Esophagus muscularis mucosa (tissue), 4 donors: ENCODE results near the gene UBAC1. TPM values are rescaled to one million over a fixed set of nuclear protein-coding genes. Genes with fewer than 3 reads are reported as not detected.

Experiments
- DNase-seq: peaks from one replicate; pipeline ENCODE4 v3.0.0-alpha.2; 2017; ENCODE audit errors: extremely low spot score
- H3K27ac ChIP-seq, 4 donors: fragments of 200-600 bp; sonication (generic); replicated peaks in 1 of 4; 1 replicate in 3 of 4; 2 replicates in 1 of 4; pipeline ENCODE4 v1.5.1; 2016 to 2019; ENCODE audit warnings: mild to moderate bottlenecking in 1 of 4
- H3K27me3 ChIP-seq, 4 donors: fragments of 200-600 bp; sonication (generic); one replicate each; pipeline versions ENCODE4 v1.5.1 to v1.6.0; 2016 to 2019
- H3K36me3 ChIP-seq, 4 donors: fragments of 200-600 bp; sonication (generic); one replicate each; pipeline ENCODE4 v1.5.1; 2016 to 2019
- H3K4me1 ChIP-seq, 4 donors: fragments of 200-600 bp; sonication (generic); one replicate each; pipeline ENCODE4 v1.5.1; 2016 to 2019
- H3K4me3 ChIP-seq, 4 donors: fragments of 200-600 bp; sonication (generic); 1 replicate in 2 of 4; 2 replicates in 2 of 4; pipeline ENCODE4 v1.5.1; 2016 to 2019; ENCODE audit warnings: mild to moderate bottlenecking in 4 of 4, moderate library complexity in 1 of 4
- H3K9me3 ChIP-seq, 4 donors: fragments of 200-600 bp; sonication (generic); 1 replicate in 3 of 4; 2 replicates in 1 of 4; pipeline ENCODE4 v1.5.1; 2016 to 2019
- EP300 ChIP-seq: sonication (generic); formaldehyde crosslinking; IDR thresholded peaks from one replicate; pipeline ENCODE4 v1.6.1; 2017; ENCODE audit warnings: antibody characterized with exemption
- POLR2A ChIP-seq: fragments of 450-650 bp; IDR thresholded peaks from one replicate; pipeline ENCODE4 v1.6.1; 2017; ENCODE audit warnings: antibody characterized with exemption, moderate library complexity, mild to moderate bottlenecking, low read depth
- POLR2AphosphoS5 ChIP-seq, 2 donors: sonication (generic); formaldehyde crosslinking; IDR thresholded peaks; one replicate each; pipeline ENCODE4 v1.6.1; 2017; ENCODE audit warnings: antibody characterized with exemption in 2 of 2
- WGBS: methylation state at CpG from one replicate; pipeline ENCODE4 v1.1.5; 2018; 5-methylcytosine and 5-hydroxymethylcytosine counted together
- intact Hi-C: fragments of 100-400 bp; cut with DNase I; formaldehyde crosslinking; loops from one replicate; pipeline ENCODE4 v1.15.1; 2023
- total RNA-seq, 4 donors: library from RNA; depleted of rRNA; stranded (reverse); fragments of >200 nt; gene quantifications; one replicate each; pipeline versions ENCODE4 v1.1.0 to v1.2.1, GENCODE V29; 2016
- TF ChIP-seq, protein P1 (sequence below), 3 experiments: fragments of 200-600 bp in 2 of 3; fragments of 450-650 bp in 1 of 3; sonication (generic) in 2 of 3; IDR thresholded peaks; one replicate each; pipeline ENCODE4 v1.5.1; 2017 to 2019; ENCODE audit warnings: antibody characterized with exemption in 3 of 3, mild to moderate bottlenecking in 2 of 3, moderate library complexity in 1 of 3

The UBAC1 gene
- total RNA-seq, 4 donors from 2014 or later: 61.6 to 77.2 (median 67.3) TPM

DNA sequence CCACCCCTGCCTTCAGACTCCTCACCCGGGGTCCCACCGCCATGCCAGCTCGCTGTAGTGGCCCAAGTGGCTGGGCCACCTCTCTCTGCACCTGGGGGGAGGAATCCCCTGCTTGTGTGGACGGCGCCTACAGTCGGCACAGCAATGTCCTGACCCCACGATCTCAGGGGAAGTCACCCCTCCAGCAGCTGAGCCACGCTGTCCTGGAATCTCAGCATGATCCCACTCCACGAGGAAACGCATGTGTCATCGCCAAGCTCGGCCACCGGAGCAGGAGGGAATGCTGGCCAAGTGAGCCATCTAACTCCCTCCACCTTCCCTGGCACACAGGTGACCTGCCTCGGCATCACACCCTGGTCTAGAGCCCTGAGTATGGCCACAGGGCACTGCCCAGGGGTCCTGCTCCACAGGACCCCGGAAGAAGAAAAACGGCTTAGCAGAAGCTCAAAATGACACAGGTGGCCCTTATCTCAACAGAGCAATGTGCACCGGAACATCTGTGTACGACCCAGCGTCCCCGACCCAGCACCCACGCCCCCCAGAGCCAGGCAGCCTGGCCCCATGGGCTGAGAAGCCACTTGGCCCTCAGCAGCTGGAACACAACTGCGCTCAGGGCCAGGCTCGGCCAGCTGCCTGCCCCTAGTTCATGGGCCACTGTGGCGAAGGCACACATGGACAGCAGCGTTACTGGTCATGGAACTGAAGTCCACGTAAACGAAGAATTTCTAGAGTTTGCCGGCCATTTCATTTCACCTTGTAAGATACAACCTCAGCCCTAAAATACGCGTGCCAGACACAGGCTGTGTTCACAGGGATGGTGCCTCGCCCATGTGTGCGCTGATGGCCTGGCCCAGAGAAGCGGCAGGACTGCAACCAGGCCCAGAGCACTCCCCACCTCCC is 30.5 kb downstream of the UBAC1 start:
- 91% methylated on average over 16 of the region's 33 CpGs for WGBS
- no peak overlapping the region for H3K27ac ChIP-seq
- H3K27me3 ChIP-seq: no peaks in the 10 kb centered on the region
- H3K4me1 ChIP-seq: peaks cover 0 to 6% (median 5%) of the 10 kb centered on the region in 4 donors
- no peak for DNase-seq
- intact Hi-C loops: no loop called here
- TF ChIP-seq POLR2A: no peak
- no peak for TF ChIP-seq EP300
- TF ChIP-seq POLR2AphosphoS5 (IDR thresholded peaks at IDR 0.05): no peak
- TF ChIP-seq, protein P1, sequence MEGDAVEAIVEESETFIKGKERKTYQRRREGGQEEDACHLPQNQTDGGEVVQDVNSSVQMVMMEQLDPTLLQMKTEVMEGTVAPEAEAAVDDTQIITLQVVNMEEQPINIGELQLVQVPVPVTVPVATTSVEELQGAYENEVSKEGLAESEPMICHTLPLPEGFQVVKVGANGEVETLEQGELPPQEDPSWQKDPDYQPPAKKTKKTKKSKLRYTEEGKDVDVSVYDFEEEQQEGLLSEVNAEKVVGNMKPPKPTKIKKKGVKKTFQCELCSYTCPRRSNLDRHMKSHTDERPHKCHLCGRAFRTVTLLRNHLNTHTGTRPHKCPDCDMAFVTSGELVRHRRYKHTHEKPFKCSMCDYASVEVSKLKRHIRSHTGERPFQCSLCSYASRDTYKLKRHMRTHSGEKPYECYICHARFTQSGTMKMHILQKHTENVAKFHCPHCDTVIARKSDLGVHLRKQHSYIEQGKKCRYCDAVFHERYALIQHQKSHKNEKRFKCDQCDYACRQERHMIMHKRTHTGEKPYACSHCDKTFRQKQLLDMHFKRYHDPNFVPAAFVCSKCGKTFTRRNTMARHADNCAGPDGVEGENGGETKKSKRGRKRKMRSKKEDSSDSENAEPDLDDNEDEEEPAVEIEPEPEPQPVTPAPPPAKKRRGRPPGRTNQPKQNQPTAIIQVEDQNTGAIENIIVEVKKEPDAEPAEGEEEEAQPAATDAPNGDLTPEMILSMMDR (IDR thresholded peaks at IDR 0.05): no peak
- peaks cover 26 to 88% (median 77%) of the 10 kb centered on the region in 4 donors for H3K36me3 ChIP-seq
- no peaks in the 10 kb centered on the region for H3K9me3 ChIP-seq
- H3K4me3 ChIP-seq: no peak overlapping the region

DNA sequence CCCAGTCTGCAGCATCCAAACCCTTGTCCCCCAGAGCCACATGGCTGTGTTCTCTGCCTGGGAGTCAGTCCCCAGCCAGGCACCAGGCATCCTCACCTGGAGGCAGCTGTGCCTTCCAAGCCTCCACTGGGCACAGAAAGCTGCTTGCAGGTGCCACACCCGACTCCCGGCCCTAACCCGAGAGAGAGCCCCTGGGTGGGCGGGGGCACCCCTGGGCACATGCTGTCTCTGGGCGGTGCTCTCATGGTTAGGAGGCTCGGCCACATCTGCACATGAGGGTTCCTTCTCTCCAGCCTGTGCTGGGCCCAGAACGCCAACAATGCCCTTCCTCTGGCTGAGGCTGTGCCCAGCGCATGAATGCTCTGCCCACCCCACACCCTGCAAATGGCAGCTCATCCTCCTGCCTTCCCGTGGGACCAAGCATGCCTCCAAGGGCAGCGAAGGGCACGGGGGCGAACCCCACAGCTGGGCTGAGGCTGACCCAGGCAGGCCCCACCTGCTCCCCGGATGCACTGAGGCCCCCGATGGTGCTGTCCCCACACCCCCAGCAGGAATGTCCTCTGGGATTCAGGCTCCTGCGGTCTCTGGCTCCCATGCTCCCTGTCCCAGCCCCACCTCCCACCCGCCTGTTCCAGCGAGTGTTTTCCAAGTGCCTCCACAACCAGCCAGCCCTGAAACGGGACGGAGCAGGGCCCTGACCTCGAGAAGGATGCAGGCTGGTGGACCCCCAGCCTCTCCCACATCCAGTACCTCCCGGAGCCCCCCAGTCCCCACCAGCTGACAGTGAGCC is 31.3 kb downstream of the UBAC1 start:
- Histone ChIP-seq H3K4me3 (no peak overlapping the region), H3K27ac (no peak overlapping the region), H3K4me1 (peaks cover 0 to 6% (median 5%) of the 10 kb centered on the region in 4 donors), H3K9me3 (no peaks in the 10 kb centered on the region), H3K36me3 (peaks cover 18 to 88% (median 75%) of the 10 kb centered on the region in 4 donors), H3K27me3 (no peaks in the 10 kb centered on the region)
- no peak for DNase-seq
- 99% methylated on average over 9 of the region's 21 CpGs for WGBS
- TF ChIP-seq, protein P1 (IDR thresholded peaks at IDR 0.05): no peak
- TF ChIP-seq POLR2AphosphoS5 (IDR thresholded peaks at IDR 0.05): no peak
- no peak for TF ChIP-seq EP300
- no peak for TF ChIP-seq POLR2A
- intact Hi-C loops: no loop called here

DNA sequence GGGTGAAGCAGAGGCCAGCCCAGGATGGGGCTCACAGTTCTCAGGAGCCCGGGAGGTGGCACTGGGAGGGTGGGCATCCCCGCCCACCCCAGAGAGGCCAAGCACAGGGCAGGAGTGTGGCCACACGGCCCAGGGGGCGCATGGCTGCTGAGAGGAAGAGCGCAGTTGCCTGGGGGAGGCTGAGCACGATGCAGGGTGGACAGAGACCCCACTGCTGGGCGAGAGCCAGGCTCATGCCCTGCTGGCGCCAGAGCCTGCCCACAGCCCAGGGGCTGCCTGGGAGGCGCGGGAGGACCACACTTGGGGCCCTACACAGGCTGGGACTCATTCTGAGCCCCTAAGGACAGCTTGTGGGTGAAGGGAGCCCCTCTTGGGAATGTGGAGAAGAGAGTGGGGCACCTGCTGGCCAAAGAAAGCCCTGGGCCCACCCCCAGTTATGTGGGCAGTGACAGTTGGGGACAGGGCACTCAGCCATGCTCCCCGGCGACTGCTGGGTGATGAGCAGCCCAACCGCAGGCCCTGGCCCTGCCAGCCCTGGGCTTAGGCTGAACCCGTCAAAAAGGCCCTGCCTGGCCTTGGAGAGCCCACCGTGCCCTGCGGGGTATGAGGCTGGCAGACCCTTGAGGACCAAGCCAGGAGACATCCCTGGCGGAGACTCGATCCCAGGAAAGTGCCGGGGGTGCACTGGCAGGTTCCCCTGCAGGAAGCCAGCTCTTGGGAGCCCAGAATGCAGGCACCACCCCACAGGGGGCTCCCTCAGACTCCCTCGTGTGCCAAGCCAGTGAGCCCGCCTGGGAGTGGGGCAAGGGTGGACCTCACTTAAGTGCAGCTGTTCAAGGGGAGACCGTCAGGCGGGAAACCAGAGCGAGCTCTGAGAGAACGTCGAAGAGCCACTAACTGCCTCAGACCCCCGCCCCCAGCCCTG is 32.2 kb downstream of the UBAC1 start:
- WGBS: 92% methylated on average over 5 of the region's 27 CpGs
- no peak overlapping the region for H3K27ac ChIP-seq
- peaks cover 0 to 6% (median 5%) of the 10 kb centered on the region in 4 donors for H3K4me1 ChIP-seq

More for the DNA sequence above, 32.2 kb downstream of the UBAC1 start:
- no peaks in the 10 kb centered on the region for H3K27me3 ChIP-seq
- intact Hi-C loops: no loop called here
- no peak for DNase-seq
- H3K4me3 ChIP-seq: no peak overlapping the region
- peaks cover 17 to 85% (median 74%) of the 10 kb centered on the region in 4 donors for H3K36me3 ChIP-seq
- no peaks in the 10 kb centered on the region for H3K9me3 ChIP-seq
- TF ChIP-seq, protein P1 (IDR thresholded peaks at IDR 0.05): no peak
- no peak for TF ChIP-seq EP300
- TF ChIP-seq POLR2A: no peak
- no peak for TF ChIP-seq POLR2AphosphoS5 (IDR thresholded peaks at IDR 0.05)
